GM03348 (cell line): ENCODE data around the gene CCT7.
A peak's percentile ranks its signal among the peaks of the same experiment; 100 is the strongest.

ENCODE experiments used
- DNase-seq: peaks from one replicate; pipeline ENCODE4 v3.0.0; 2012; ENCODE audit warnings: low spot score

The CCT7 gene

GRCh38 chr2:73225513-73226360 is 8.4 kb upstream of the CCT7 start:
- DNase-seq, result no peak

GRCh38 chr2:73227086-73227485 is 7.0 kb upstream of the CCT7 start:
- no peak for DNase-seq

GRCh38 chr2:73228631-73229030 is 5.5 kb upstream of the CCT7 start:
- no peak for DNase-seq

GRCh38 chr2:73232403-73233153 is 1.5 kb upstream of the CCT7 start:
- DNase-seq, result no peak

- peak; percentile 100 for DNase-seq
These were observed 765 bp upstream of the CCT7 start, which contains the start of gene PRADC1 for GRCh38 chr2:73233154-73233931. TSS of gene PRADC1 (minus strand) at chr2:73233239. CDS start at chr2:73233160, 79 bp downstream.

- no peak for DNase-seq
These were observed 1.4 kb downstream of the CCT7 start for GRCh38 chr2:73235315-73236028.

GRCh38 chr2:73237168-73237567 is 3.1 kb downstream of the CCT7 start:
- DNase-seq, result no peak

GRCh38 chr2:73238149-73238548 is 4.0 kb downstream of the CCT7 start:
- no peak for DNase-seq

GRCh38 chr2:73238976-73239375 is 4.9 kb downstream of the CCT7 start:
- DNase-seq, result no peak

- no peak for DNase-seq
These were observed 5.7 kb downstream of the CCT7 start for GRCh38 chr2:73239776-73240175.

- no peak for DNase-seq
These were observed 9.9 kb downstream of the CCT7 start for GRCh38 chr2:73243884-73244570.

- no peak for DNase-seq
These were observed 10.5 kb downstream of the CCT7 start for GRCh38 chr2:73244580-73244979.

- DNase-seq, result no peak
These were observed 12.7 kb downstream of the CCT7 start for GRCh38 chr2:73246850-73247249.

GRCh38 chr2:73249636-73250035 is 15.5 kb downstream of the CCT7 start:
- DNase-seq, result no peak

- DNase-seq, result no peak
These were observed 17.1 kb downstream of the CCT7 start for GRCh38 chr2:73250872-73251846.

GRCh38 chr2:73252238-73253027 is 18.3 kb downstream of the CCT7 start:
- DNase-seq, result no peak

GRCh38 chr2:73253400-73253799 is 19.3 kb downstream of the CCT7 start:
- no peak for DNase-seq

GRCh38 chr2:73253901-73254300 is 19.8 kb downstream of the CCT7 start:
- DNase-seq, result no peak

GRCh38 chr2:73254343-73255006 is 20.4 kb downstream of the CCT7 start:
- DNase-seq, result no peak
